ENCODE measurements around the gene OXCT2.

- TF ChIP-seq CTCF (IDR thresholded peaks at IDR 0.05) (no peak), POLR2AphosphoS5 (IDR thresholded peaks at IDR 0.05) (no peak)
Observed at GRCh38 chr1:39745016-39745670, 26.0 kb downstream of the OXCT2 start.
